ENCODE data around the gene PSMD9. TPM values are rescaled to one million over a fixed set of nuclear protein-coding genes. Genes with fewer than 3 reads are reported as not detected.

The PSMD9 gene, protein sequence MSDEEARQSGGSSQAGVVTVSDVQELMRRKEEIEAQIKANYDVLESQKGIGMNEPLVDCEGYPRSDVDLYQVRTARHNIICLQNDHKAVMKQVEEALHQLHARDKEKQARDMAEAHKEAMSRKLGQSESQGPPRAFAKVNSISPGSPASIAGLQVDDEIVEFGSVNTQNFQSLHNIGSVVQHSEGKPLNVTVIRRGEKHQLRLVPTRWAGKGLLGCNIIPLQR
- total RNA-seq (10 to 100 TPM; 37.2 to 42.3 TPM), polyA plus RNA-seq (10 to 100 TPM; 39.4 to 81.8 TPM)
- long read RNA-seq, donor 1, transcript PSMD9-207 (6 exons, 2,784 nt), result major isoform, 94 of 112 reads
- long read RNA-seq, donor 1, transcript PSMD9-201 (6 exons, 2,307 nt), result minor isoform, 10 of 112 reads
- long read RNA-seq, donor 1, partial matches to known transcripts, result 1 of 112 reads
- long read RNA-seq, donor 1, other reads (novel, unspliced or antisense), result 3 of 112 reads
- long read RNA-seq, donor 2, transcript PSMD9-207 (6 exons, 2,784 nt), result major isoform, 25 of 32 reads
- long read RNA-seq, donor 2, partial matches to known transcripts, result 0 of 32 reads
- long read RNA-seq, donor 2, other reads (novel, unspliced or antisense), result 0 of 32 reads

DNA sequence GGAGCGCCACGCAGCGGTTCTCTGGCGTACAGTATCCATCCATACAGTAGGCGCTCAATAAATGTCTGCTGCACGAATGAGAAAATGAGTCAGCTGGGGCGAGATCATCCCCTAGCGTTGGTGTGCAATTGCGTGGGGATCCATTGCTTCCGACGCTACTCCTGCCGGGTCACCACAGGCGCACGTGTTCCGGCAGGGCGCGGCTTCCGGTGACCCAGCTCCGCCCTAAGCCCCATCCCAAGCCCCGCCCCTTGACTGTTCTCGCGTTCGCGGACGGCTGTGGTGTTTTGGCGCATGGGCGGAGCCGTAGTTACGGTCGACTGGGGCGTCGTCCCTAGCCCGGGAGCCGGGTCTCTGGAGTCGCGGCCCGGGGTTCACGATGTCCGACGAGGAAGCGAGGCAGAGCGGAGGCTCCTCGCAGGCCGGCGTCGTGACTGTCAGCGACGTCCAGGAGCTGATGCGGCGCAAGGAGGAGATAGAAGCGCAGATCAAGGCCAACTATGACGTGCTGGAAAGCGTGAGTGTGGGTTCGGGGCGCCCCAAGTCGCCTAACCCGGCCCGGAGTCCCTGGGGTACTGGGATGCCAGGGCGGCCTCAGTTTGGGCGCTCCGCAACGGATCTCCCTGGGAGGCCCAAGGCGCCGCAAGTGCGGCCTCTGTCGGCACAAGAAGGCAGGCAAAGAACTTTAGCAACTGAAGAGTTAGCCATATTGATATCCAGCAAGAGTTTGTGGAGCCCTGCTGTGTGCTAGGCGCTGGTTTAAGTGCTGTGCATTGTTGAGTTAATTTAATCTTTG is at the start of gene PSMD9:
PSMD9 (plus strand) TSS at position 313 of the 796 bp plus-strand sequence; CDS start at position 380, 67 bp downstream.
- Histone ChIP-seq H3K27me3 (ENCODE audit: control insufficient read depth in 1 of 2, insufficient read depth in 2 of 2, low read length in 1 of 2) (no peaks in the 10 kb centered on the region), H3K36me3 (ENCODE audit: control insufficient read depth in 1 of 2, insufficient read depth in 2 of 2, low read length in 1 of 2) (no peaks in the 10 kb centered on the region), H3K27ac (ENCODE audit: low read depth in 1 of 2, low read length in 2 of 2) (peak within 1 kb of the TSS; percentile 33 to 96), H3K4me3 (ENCODE audit: low read length in 2 of 2) (peak within 1 kb of the TSS; percentile 36 to 79), H3K4me1 (ENCODE audit: control insufficient read depth in 1 of 2, insufficient read depth in 2 of 2, low read length in 2 of 2) (peaks cover 0 to 4% of the 10 kb centered on the region in 2 donors), H3K9me3 (ENCODE audit: control insufficient read depth, low read length) (no peaks in the 10 kb centered on the region)
- DNase-seq (peak; percentile 99), ATAC-seq (ENCODE audit: low FRiP score) (peak; percentile 100)
- WGBS, 2 donors, result 1% methylated on average over 67 of the region's 67 CpGs
- intact Hi-C loops (cut with DNase I), result loop anchor here (1.0 to 5.0 kb wide), 6 partner anchors 30 to 94 kb away; partner anchors contain the start of gene HPD (in 1 of the 2)

DNA sequence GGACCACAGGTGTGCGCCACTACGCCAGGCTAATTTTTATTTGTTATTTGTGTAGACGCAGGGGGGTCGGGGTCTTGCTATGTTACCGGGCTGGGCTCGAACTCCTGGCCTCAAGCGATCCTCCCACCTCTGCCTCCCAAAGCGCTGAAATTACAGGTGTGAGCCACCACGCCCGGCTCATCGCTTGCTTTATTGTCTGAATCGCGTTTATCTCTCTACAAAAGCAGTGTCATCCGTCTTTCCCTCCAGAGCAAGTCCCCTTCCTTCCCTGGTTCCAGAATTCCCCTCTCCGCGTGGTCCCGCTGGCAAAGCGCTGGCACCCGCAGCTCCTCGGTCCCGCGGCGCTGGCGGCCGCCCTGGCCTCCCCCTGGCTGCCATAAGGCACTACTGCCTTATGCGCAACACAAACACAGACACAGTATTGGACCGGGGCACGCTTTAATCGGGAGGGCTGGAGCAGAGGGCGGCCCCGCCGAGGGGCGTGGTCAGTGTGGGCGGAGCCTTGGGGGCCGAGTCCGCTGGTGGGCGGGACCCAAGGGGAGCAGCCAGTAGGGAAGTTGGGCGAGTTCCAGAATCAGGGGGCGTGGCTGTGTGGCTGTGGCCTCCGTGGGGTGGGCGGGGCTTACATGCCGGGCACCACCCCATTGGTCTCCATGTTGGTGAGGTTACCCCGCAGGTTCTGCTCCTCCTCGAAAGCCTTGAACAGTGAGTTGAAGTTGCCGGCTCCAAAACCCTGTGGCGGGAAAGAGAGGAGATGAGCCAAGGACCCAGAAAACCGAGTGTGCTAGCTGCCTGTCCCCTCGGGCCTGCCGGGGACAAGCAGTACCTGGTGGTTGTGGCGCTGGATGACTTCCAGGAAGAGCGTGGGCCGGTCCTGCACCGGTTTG is 49.2 kb upstream of the PSMD9 start:
- Histone ChIP-seq H3K9me3 (ENCODE audit: control insufficient read depth, low read length) (no peaks in the 10 kb centered on the region), H3K4me3 (ENCODE audit: low read length in 2 of 2) (peak overlapping the region; percentile 47 to 60), H3K27ac (ENCODE audit: low read depth in 1 of 2, low read length in 2 of 2) (no peak overlapping the region), H3K27me3 (ENCODE audit: control insufficient read depth in 1 of 2, insufficient read depth in 2 of 2, low read length in 1 of 2) (no peaks in the 10 kb centered on the region), H3K36me3 (ENCODE audit: control insufficient read depth in 1 of 2, insufficient read depth in 2 of 2, low read length in 1 of 2) (no peaks in the 10 kb centered on the region), H3K4me1 (ENCODE audit: control insufficient read depth in 1 of 2, insufficient read depth in 2 of 2, low read length in 2 of 2) (no peaks in the 10 kb centered on the region)
- DNase-seq (peak; percentile 100), ATAC-seq (ENCODE audit: low FRiP score) (peak; percentile 99)
- 12 to 13% methylated on average over 53 of the region's 53 CpGs for WGBS, 2 donors
- intact Hi-C loops (cut with DNase I), result loop anchor here (2.0 to 5.0 kb wide), 2 partner anchors 48 to 49 kb away; partner anchors contain the start of gene PSMD9 (in 2 of the 2)

DNA sequence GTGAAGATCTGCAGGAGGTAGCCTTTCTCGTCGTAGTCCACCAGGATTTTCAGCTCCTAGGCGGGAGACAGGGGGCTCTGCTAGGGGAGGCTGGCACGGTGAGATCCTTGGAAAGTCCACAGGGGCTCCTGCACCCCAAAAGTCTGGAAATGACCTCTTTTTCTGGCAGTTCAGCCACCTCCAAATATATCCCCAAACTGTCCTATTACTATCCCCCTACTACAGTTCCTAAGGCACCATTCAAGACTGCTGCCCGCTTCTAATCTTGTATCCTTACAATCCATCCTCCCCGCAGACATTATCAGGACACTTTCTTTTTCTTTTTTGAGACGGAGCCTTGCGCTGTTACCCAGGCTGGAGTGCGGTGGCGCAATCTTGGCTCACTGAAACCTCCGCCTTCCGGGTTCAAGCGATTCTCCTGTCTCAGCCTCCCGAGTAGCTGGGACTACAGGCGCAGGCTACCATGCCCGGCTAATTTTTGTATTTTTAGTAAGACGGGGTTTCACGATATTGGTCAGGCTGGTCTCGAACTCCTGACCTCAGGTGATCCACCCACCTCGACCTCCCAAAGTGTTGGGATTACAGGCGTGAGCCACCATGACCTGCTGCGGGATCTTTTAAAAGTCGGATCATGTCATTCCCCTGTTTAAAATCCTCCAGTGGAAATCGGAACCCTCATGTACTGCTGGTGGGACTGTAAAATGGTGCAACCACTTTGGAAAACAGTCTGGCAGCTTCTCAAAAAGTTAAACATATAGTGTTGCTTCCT is 48.4 kb upstream of the PSMD9 start:
- Histone ChIP-seq H3K9me3 (ENCODE audit: control insufficient read depth, low read length) (no peaks in the 10 kb centered on the region), H3K27ac (ENCODE audit: low read depth in 1 of 2, low read length in 2 of 2) (no peak overlapping the region), H3K27me3 (ENCODE audit: control insufficient read depth in 1 of 2, insufficient read depth in 2 of 2, low read length in 1 of 2) (no peaks in the 10 kb centered on the region), H3K4me3 (ENCODE audit: low read length in 2 of 2) (peak overlapping the region; percentile 47 to 60), H3K36me3 (ENCODE audit: control insufficient read depth in 1 of 2, insufficient read depth in 2 of 2, low read length in 1 of 2) (no peaks in the 10 kb centered on the region), H3K4me1 (ENCODE audit: control insufficient read depth in 1 of 2, insufficient read depth in 2 of 2, low read length in 2 of 2) (no peaks in the 10 kb centered on the region)
- no peak for DNase-seq
- no peak for ATAC-seq (ENCODE audit: low FRiP score)
- intact Hi-C loops (cut with DNase I), result loop anchor here (2.0 to 5.0 kb wide), 2 partner anchors 47 to 49 kb away; partner anchors contain the start of gene PSMD9 (in 2 of the 2)
- 78% methylated on average over 24 of the region's 24 CpGs for WGBS, 2 donors

DNA sequence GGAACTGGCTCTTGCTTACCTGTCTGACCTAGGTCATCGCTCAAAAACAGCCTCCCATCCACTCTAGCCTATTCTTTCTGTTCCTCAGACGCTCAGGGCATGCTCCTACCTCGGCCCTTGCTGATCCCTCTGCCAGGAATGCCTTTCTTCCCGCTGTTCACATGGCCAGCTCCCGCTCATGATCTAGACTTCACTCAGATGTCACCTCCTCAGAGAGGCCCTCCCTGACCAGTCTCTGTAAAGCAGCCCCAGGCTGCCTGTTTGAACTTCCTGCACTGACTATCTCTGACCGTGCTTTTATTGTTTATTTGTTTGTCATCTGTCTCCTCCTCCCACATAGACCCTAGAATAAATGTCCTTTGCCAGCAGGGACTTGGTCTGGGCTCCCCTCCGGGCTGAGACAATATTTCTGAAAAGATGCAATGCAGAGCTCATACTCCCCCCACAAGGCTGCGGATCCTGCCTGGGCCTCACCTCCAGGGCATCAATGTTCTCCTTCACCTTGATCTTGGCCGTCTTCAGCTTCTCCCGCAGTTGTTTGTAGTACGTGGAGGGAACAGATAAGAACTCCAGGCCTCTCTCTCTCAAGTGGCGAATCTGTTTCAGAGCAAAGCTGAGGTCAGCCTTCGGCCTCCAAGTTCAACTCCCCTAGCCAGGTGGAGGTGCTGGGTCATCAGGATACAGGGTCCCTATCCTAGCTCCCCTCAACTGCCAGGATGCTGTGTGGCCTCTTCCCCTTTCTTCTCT is 45.2 kb upstream of the PSMD9 start:
- no peaks in the 10 kb centered on the region for H3K36me3 ChIP-seq (ENCODE audit: control insufficient read depth in 1 of 2, insufficient read depth in 2 of 2, low read length in 1 of 2)
- no peaks in the 10 kb centered on the region for H3K4me1 ChIP-seq (ENCODE audit: control insufficient read depth in 1 of 2, insufficient read depth in 2 of 2, low read length in 2 of 2)
- no peaks in the 10 kb centered on the region for H3K27me3 ChIP-seq (ENCODE audit: control insufficient read depth in 1 of 2, insufficient read depth in 2 of 2, low read length in 1 of 2)
- ATAC-seq (ENCODE audit: low FRiP score) (no peak), DNase-seq (no peak)
- 73 to 76% methylated on average over 13 of the region's 13 CpGs for WGBS, 2 donors
- no peaks in the 10 kb centered on the region for H3K9me3 ChIP-seq (ENCODE audit: control insufficient read depth, low read length)
- no peak overlapping the region for H3K27ac ChIP-seq (ENCODE audit: low read depth in 1 of 2, low read length in 2 of 2)
- intact Hi-C loops (cut with DNase I), result no loop called here
- no peak overlapping the region for H3K4me3 ChIP-seq (ENCODE audit: low read length in 2 of 2)

DNA sequence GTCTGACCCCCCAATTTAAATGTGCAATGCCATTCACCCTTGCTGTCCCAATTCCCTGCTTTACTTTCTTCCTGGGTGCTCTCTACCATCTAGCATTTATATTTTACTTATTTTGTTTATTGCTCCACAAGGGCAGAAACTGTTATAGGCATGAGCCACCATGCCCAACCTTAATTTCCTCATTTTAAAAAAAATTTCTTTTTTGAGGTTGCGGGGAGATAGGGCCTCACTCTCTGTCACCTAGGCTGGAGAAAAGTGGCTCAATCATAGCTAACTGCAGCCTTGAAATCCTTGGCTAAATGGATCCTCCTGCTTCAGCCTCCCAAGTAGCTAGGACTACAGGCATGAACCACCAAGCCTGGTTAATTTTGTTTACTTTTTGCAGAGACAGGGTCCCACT is 42.9 kb upstream of the PSMD9 start:
- H3K27me3 ChIP-seq (ENCODE audit: control insufficient read depth in 1 of 2, insufficient read depth in 2 of 2, low read length in 1 of 2), result no peaks in the 10 kb centered on the region
- WGBS, 2 donors, result 83 to 96% methylated on average over 1 of the region's 1 CpG
- no peaks in the 10 kb centered on the region for H3K36me3 ChIP-seq (ENCODE audit: control insufficient read depth in 1 of 2, insufficient read depth in 2 of 2, low read length in 1 of 2)
- ATAC-seq (ENCODE audit: low FRiP score) (no peak), DNase-seq (no peak)
- no peak overlapping the region for H3K4me3 ChIP-seq (ENCODE audit: low read length in 2 of 2)
- no peaks in the 10 kb centered on the region for H3K9me3 ChIP-seq (ENCODE audit: control insufficient read depth, low read length)
- intact Hi-C loops (cut with DNase I), result no loop called here
- H3K27ac ChIP-seq (ENCODE audit: low read depth in 1 of 2, low read length in 2 of 2), result no peak overlapping the region
- no peaks in the 10 kb centered on the region for H3K4me1 ChIP-seq (ENCODE audit: control insufficient read depth in 1 of 2, insufficient read depth in 2 of 2, low read length in 2 of 2)

DNA sequence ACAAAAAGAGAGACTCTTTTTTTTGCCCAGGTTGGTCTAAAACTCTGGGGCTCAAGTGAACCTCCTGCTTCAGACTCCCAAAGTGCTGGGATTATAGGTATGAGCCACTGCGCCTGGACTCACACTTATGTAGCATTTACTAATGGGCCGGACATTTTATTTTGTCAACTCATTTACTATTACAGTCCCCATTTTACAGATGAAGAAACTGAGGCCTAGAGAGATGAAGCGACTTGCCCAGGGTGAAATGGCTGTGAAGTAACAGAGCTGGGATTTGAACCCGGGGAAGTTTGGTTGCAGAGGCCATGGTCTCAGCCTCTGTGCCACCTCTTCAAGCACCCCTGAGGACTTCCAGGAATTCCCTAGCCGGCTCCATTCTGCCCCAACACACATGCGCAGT is 39.4 kb upstream of the PSMD9 start:
- Histone ChIP-seq H3K27me3 (ENCODE audit: control insufficient read depth in 1 of 2, insufficient read depth in 2 of 2, low read length in 1 of 2) (no peaks in the 10 kb centered on the region), H3K9me3 (ENCODE audit: control insufficient read depth, low read length) (no peaks in the 10 kb centered on the region), H3K4me1 (ENCODE audit: control insufficient read depth in 1 of 2, insufficient read depth in 2 of 2, low read length in 2 of 2) (no peaks in the 10 kb centered on the region), H3K36me3 (ENCODE audit: control insufficient read depth in 1 of 2, insufficient read depth in 2 of 2, low read length in 1 of 2) (no peaks in the 10 kb centered on the region), H3K27ac (ENCODE audit: low read depth in 1 of 2, low read length in 2 of 2) (no peak overlapping the region), H3K4me3 (ENCODE audit: low read length in 2 of 2) (no peak overlapping the region)
- WGBS, 2 donors, result 97% methylated on average over 6 of the region's 6 CpGs
- DNase-seq, result no peak
- intact Hi-C loops (cut with DNase I), result no loop called here
- no peak for ATAC-seq (ENCODE audit: low FRiP score)

DNA sequence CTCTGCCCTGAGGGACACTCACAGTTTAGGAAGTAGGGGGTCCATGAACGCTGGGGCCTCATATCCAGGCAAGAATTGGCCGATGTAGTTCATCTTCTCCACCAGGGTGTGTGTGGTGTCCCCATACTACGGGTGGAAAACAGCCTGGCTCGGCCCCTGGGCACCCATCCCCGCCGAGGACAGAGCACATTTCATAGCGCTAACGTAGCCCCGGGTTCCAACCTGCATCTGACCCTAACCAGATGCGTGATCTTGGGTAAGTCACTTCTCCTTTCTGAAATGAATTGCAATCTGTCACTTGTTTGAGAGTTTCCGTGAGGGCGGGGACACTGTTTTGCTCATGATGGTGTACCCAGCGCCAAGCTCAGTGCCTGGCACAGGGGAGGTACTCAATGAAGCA is 38.9 kb upstream of the PSMD9 start:
- H3K36me3 ChIP-seq (ENCODE audit: control insufficient read depth in 1 of 2, insufficient read depth in 2 of 2, low read length in 1 of 2), result no peaks in the 10 kb centered on the region
- H3K27me3 ChIP-seq (ENCODE audit: control insufficient read depth in 1 of 2, insufficient read depth in 2 of 2, low read length in 1 of 2), result no peaks in the 10 kb centered on the region
- 83 to 92% methylated on average over 13 of the region's 13 CpGs for WGBS, 2 donors
- DNase-seq (no peak), ATAC-seq (ENCODE audit: low FRiP score) (no peak)
- no peak overlapping the region for H3K4me3 ChIP-seq (ENCODE audit: low read length in 2 of 2)
- H3K4me1 ChIP-seq (ENCODE audit: control insufficient read depth in 1 of 2, insufficient read depth in 2 of 2, low read length in 2 of 2), result no peaks in the 10 kb centered on the region
- H3K27ac ChIP-seq (ENCODE audit: low read depth in 1 of 2, low read length in 2 of 2), result no peak overlapping the region
- no peaks in the 10 kb centered on the region for H3K9me3 ChIP-seq (ENCODE audit: control insufficient read depth, low read length)
- intact Hi-C loops (cut with DNase I), result no loop called here

Data from aorta (tissue), 5 donors.